ENCODE results near the gene CELA2A.

DNA sequence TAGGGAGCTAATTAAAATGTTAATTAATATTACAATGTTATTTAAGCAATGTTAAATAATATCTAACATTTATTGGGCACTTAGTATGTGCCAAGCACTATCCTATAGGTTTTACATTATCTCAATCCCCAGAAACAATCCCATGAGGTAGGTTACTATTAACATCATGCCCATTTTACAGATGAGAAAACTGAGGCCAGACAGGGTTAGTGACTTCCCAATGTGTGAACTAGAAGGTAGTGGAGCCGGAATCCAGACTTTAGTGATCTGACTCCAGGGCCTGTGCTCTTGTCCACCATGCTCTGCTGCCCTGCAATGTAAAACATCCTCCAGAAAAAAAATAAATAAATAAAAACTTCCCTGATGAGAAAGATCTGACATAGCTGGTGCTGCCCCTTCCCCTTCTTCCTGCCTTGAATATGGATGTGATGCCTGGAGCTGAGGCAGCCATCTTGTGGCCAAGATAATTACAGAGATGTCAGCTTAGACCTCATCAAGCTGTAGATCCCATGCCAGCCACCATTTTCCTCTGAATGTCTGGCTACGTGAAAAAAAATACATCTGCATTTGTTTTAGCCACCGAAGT is 7.6 kb upstream of the CELA2A start:
- no peak for TF ChIP-seq FOSL2 (IDR thresholded peaks at IDR 0.05; ENCODE audit: borderline replicate concordance, low read depth)
- no peak for TF ChIP-seq RAD21 (IDR thresholded peaks at IDR 0.05; ENCODE audit: low read length)
- TF ChIP-seq, protein P1, sequence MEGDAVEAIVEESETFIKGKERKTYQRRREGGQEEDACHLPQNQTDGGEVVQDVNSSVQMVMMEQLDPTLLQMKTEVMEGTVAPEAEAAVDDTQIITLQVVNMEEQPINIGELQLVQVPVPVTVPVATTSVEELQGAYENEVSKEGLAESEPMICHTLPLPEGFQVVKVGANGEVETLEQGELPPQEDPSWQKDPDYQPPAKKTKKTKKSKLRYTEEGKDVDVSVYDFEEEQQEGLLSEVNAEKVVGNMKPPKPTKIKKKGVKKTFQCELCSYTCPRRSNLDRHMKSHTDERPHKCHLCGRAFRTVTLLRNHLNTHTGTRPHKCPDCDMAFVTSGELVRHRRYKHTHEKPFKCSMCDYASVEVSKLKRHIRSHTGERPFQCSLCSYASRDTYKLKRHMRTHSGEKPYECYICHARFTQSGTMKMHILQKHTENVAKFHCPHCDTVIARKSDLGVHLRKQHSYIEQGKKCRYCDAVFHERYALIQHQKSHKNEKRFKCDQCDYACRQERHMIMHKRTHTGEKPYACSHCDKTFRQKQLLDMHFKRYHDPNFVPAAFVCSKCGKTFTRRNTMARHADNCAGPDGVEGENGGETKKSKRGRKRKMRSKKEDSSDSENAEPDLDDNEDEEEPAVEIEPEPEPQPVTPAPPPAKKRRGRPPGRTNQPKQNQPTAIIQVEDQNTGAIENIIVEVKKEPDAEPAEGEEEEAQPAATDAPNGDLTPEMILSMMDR (IDR thresholded peaks at IDR 0.05), result no peak
- TF ChIP-seq, protein P2, sequence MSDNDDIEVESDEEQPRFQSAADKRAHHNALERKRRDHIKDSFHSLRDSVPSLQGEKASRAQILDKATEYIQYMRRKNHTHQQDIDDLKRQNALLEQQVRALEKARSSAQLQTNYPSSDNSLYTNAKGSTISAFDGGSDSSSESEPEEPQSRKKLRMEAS (IDR thresholded peaks at IDR 0.05; ENCODE audit: low read depth), result no peak

Measured in SK-N-SH (cell line).